HEK293 (cell line): ENCODE data around the gene FOXG1.

Experiments
- EGR2 ChIP-seq: fragments of 450-650 bp; formaldehyde crosslinking; IDR thresholded peaks from 2 replicates; pipeline ENCODE4 v1.5.1; 2016; ENCODE audit warnings: low read depth, missing biosample characterization, missing genetic modification characterization
- ELK4 ChIP-seq: IDR thresholded peaks from 2 replicates; pipeline ENCODE4 v1.6.1; 2011; ENCODE audit warnings: mild to moderate bottlenecking, low read depth, low read length, borderline replicate concordance
- GLIS1 ChIP-seq: fragments of 450-650 bp; formaldehyde crosslinking; IDR thresholded peaks from 2 replicates; pipeline ENCODE4 v1.5.1; 2016; ENCODE audit warnings: missing biosample characterization, missing genetic modification characterization
- IKZF3 ChIP-seq: fragments of 450-650 bp; IDR thresholded peaks from 2 replicates; pipeline ENCODE4 v1.5.0; 2018; ENCODE audit warnings: missing biosample characterization, mild to moderate bottlenecking, missing genetic modification characterization, moderate library complexity
- PATZ1 ChIP-seq: fragments of 450-650 bp; formaldehyde crosslinking; IDR thresholded peaks from 2 replicates; pipeline ENCODE4 v1.5.1; 2016; ENCODE audit warnings: missing biosample characterization, missing genetic modification characterization
- PRDM1 ChIP-seq: fragments of 450-650 bp; formaldehyde crosslinking; IDR thresholded peaks from 2 replicates; pipeline ENCODE4; 2016; ENCODE audit warnings: missing biosample characterization, missing genetic modification characterization
- PRDM10 ChIP-seq: fragments of 450-650 bp; formaldehyde crosslinking; IDR thresholded peaks from 2 replicates; pipeline ENCODE4 v1.5.1; 2016; ENCODE audit warnings: missing biosample characterization, missing genetic modification characterization
- ZBTB11 ChIP-seq: fragments of 450-650 bp; formaldehyde crosslinking; conservative IDR thresholded peaks from 2 replicates; pipeline ENCODE4 v1.5.1; 2016; ENCODE audit warnings: low read depth, missing biosample characterization, missing genetic modification characterization
- ZBTB20 ChIP-seq: fragments of 450-650 bp; formaldehyde crosslinking; IDR thresholded peaks from 2 replicates; pipeline ENCODE4 v1.5.1; 2016; ENCODE audit warnings: missing biosample characterization, missing genetic modification characterization
- ZFHX2 ChIP-seq: fragments of 450-650 bp; formaldehyde crosslinking; conservative IDR thresholded peaks from 2 replicates; pipeline ENCODE4 v1.5.1; 2016; ENCODE audit warnings: missing biosample characterization, missing genetic modification characterization
- ZFP37 ChIP-seq: fragments of 450-650 bp; formaldehyde crosslinking; IDR thresholded peaks from 2 replicates; pipeline ENCODE4 v1.5.1; 2016; ENCODE audit warnings: missing biosample characterization, missing genetic modification characterization
- ZNF121 ChIP-seq: fragments of 450-650 bp; formaldehyde crosslinking; IDR thresholded peaks from 2 replicates; pipeline ENCODE4 v1.5.1; 2016; ENCODE audit warnings: missing biosample characterization, missing genetic modification characterization
- ZNF148 ChIP-seq: fragments of 450-650 bp; formaldehyde crosslinking; IDR thresholded peaks from 2 replicates; pipeline ENCODE4 v1.5.0; 2017; ENCODE audit warnings: missing biosample characterization, missing genetic modification characterization, borderline replicate concordance
- ZNF223 ChIP-seq: fragments of 450-650 bp; formaldehyde crosslinking; IDR thresholded peaks from 2 replicates; pipeline ENCODE4 v1.5.1; 2016; ENCODE audit warnings: missing biosample characterization, missing genetic modification characterization
- ZNF394 ChIP-seq: fragments of 450-650 bp; formaldehyde crosslinking; IDR thresholded peaks from 2 replicates; pipeline ENCODE4 v1.5.1; 2016; ENCODE audit warnings: missing biosample characterization, missing genetic modification characterization, mild to moderate bottlenecking, moderate library complexity, borderline replicate concordance
- ZNF501 ChIP-seq: fragments of 450-650 bp; formaldehyde crosslinking; IDR thresholded peaks from 2 replicates; pipeline ENCODE4 v1.5.1; 2016; ENCODE audit warnings: missing biosample characterization, missing genetic modification characterization
- ZNF571 ChIP-seq: fragments of 450-650 bp; formaldehyde crosslinking; IDR thresholded peaks from 2 replicates; pipeline ENCODE4 v1.5.0; 2017; ENCODE audit warnings: missing biosample characterization, missing genetic modification characterization
- ZNF629 ChIP-seq: fragments of 450-650 bp; formaldehyde crosslinking; IDR thresholded peaks from 2 replicates; pipeline ENCODE4 v1.5.1; 2017; ENCODE audit warnings: missing biosample characterization, missing genetic modification characterization
- ZNF776 ChIP-seq: fragments of 450-650 bp; formaldehyde crosslinking; IDR thresholded peaks from 2 replicates; pipeline ENCODE4 v1.5.0; 2017; ENCODE audit warnings: missing biosample characterization, missing genetic modification characterization, borderline replicate concordance

The FOXG1 gene

GRCh38 chr14:28764257-28765160 is 2.1 kb upstream of the FOXG1 start (continued):
- no peak for TF ChIP-seq IKZF3 (tag by site-specific recombination)
- no peak for TF ChIP-seq GLIS1 (tag by site-specific recombination)
- TF ChIP-seq PATZ1 (tag by site-specific recombination), result peak; percentile 88
- TF ChIP-seq ZNF121, result no peak
- TF ChIP-seq ZNF394 (tag by site-specific recombination), result no peak
- TF ChIP-seq ZFHX2, result peak; percentile 81
- no peak for TF ChIP-seq ZNF223 (tag by site-specific recombination)
- TF ChIP-seq PRDM1, result peak; percentile 37
- no peak for TF ChIP-seq ZNF571
- no peak for TF ChIP-seq ZNF776 (tag by site-specific recombination)
- peak; percentile 40 for TF ChIP-seq ZNF629
- peak; percentile 86 for TF ChIP-seq EGR2 (tag by site-specific recombination)
- no peak for TF ChIP-seq ELK4
- TF ChIP-seq ZBTB11 (tag by site-specific recombination), result peak; percentile 34; the same call in 1 of the 2 replicates
- no peak for TF ChIP-seq ZNF148
- TF ChIP-seq ZBTB20 (tag by site-specific recombination), result peak; percentile 88
- TF ChIP-seq ZFP37 (tag by site-specific recombination), result no peak
- no peak for TF ChIP-seq ZNF501 (tag by site-specific recombination)
- TF ChIP-seq PRDM10 (tag by site-specific recombination), result peak; percentile 66
